SK-N-SH (cell line): ENCODE measurements around the gene PSPN. TPM values are rescaled to one million over a fixed set of nuclear protein-coding genes. Genes with fewer than 3 reads are reported as not detected.

Source experiments
- CTCF ChIA-PET: fragments of 300-600, 350-600 bp; formaldehyde crosslinking; extraction: SDS; loops from one replicate; lab custom pipeline; 2021; lab: Yijun Ruan, JAX
- POLR2A ChIA-PET: fragments of 350-600 bp; sonication (Branson Sonifier 250); formaldehyde crosslinking; extraction: SDS; loops from one replicate; lab custom pipeline; 2020; ENCODE audit warnings: antibody characterized with exemption, inconsistent platforms; lab: Yijun Ruan, JAX
- DNase-seq: peaks from one replicate; pipeline ENCODE4 v3.0.0; 2012
- H2AFZ ChIP-seq: fragments of 200-600 bp; sonication (generic); 2 replicates; pipeline ENCODE4 v1.8.1; 2016; ENCODE audit warnings: antibody characterized with exemption, mild to moderate bottlenecking, low read depth
- H3F3A ChIP-seq: fragments of 200-600 bp; sonication (generic); replicated peaks from 2 replicates; pipeline ENCODE3; 2016; ENCODE audit warnings: antibody characterized with exemption, mild to moderate bottlenecking; ENCODE audit not compliant: insufficient read depth
- H3K27ac ChIP-seq, 2 experiments: fragments of 200-500 bp in 1 of 2; fragments of 200-600 bp in 1 of 2; sonication (Bioruptor generic) in 1 of 2; sonication (generic), shearing (Covaris generic) in 1 of 2; 2 replicates each; pipeline versions ENCODE4 v1.5.1 to v1.6.1; 2014 to 2016; ENCODE audit warnings: low read depth in 2 of 2, inconsistent platforms in 1 of 2, low read length in 1 of 2, mild to moderate bottlenecking in 1 of 2, mixed read lengths in 1 of 2
- H3K27me3 ChIP-seq: fragments of 200-600 bp; sonication (generic), shearing (Covaris generic); 2 replicates; pipeline ENCODE4 v1.6.1; 2016; ENCODE audit warnings: mixed run types; ENCODE audit not compliant: insufficient read depth
- H3K36me3 ChIP-seq, 2 experiments: fragments of 200-500 bp in 1 of 2; fragments of 200-600 bp in 1 of 2; sonication (Bioruptor generic) in 1 of 2; sonication (generic) in 1 of 2; replicated peaks in 1 of 2; 2 replicates each; pipeline versions ENCODE3 to v1.5.1; 2014 to 2016; ENCODE audit warnings: low read length in 1 of 2, mild to moderate bottlenecking in 1 of 2; ENCODE audit not compliant: insufficient read depth in 2 of 2, control insufficient read depth in 1 of 2
- H3K4me1 ChIP-seq, 2 experiments: fragments of 200-500 bp in 1 of 2; fragments of 200-600 bp in 1 of 2; sonication (Bioruptor generic) in 1 of 2; sonication (generic), shearing (Covaris generic) in 1 of 2; 2 replicates each; pipeline versions ENCODE4 v1.5.1 to v1.6.1; 2014 to 2016; ENCODE audit warnings: low read depth in 1 of 2, low read length in 1 of 2, mixed run types in 1 of 2; ENCODE audit not compliant: insufficient read depth in 2 of 2, control insufficient read depth in 1 of 2
- H3K4me2 ChIP-seq: fragments of 200-600 bp; sonication (generic), shearing (Covaris generic); 2 replicates; pipeline ENCODE4 v1.6.1; 2017; ENCODE audit warnings: mixed run types
- H3K4me3 ChIP-seq, 2 experiments: fragments of 200-500 bp in 1 of 2; fragments of 200-600 bp in 1 of 2; sonication (Bioruptor generic) in 1 of 2; sonication (generic), shearing (Covaris generic) in 1 of 2; 2 replicates each; pipeline versions ENCODE4 v1.5.1 to v1.8.1; 2014 to 2016; ENCODE audit warnings: low read depth in 2 of 2, inconsistent platforms in 1 of 2, low read length in 1 of 2, mild to moderate bottlenecking in 1 of 2, mixed read lengths in 1 of 2, moderate library complexity in 1 of 2
- H3K79me2 ChIP-seq: fragments of 200-600 bp; sonication (generic); 2 replicates; pipeline ENCODE4 v1.8.1; 2017; ENCODE audit warnings: mild to moderate bottlenecking; ENCODE audit not compliant: insufficient read depth
- H3K9ac ChIP-seq: fragments of 200-600 bp; sonication (generic); 2 replicates; pipeline ENCODE4 v1.6.1; 2017; ENCODE audit warnings: mixed run types
- H3K9me2 ChIP-seq: fragments of 200-600 bp; sonication (generic); 2 replicates; pipeline ENCODE4 v1.6.1; 2017; ENCODE audit warnings: mixed run types
- H3K9me3 ChIP-seq: fragments of 200-600 bp; sonication (generic); 2 replicates; pipeline ENCODE4 v1.6.1; 2017; ENCODE audit warnings: mixed run types, mild to moderate bottlenecking, moderate library complexity
- H4K20me1 ChIP-seq: fragments of 200-600 bp; sonication (generic); 2 replicates; pipeline ENCODE4 v1.6.1; 2017; ENCODE audit warnings: mild to moderate bottlenecking, mixed run types; ENCODE audit not compliant: insufficient read depth
- ELF1 ChIP-seq: IDR thresholded peaks from 2 replicates; pipeline ENCODE4 v1.4.0; 2012
- EZH2phosphoT487 ChIP-seq: fragments of 200-600 bp; sonication (generic); IDR thresholded peaks from 2 replicates; pipeline ENCODE4 v1.6.1; 2017; ENCODE audit warnings: low read depth, mixed run types, mild to moderate bottlenecking, antibody characterized with exemption, moderate library complexity, borderline replicate concordance
- FOXM1 ChIP-seq: IDR thresholded peaks from 2 replicates; pipeline ENCODE4 v1.4.0; 2012; ENCODE audit warnings: low read depth, mild to moderate bottlenecking
- GABPA ChIP-seq: IDR thresholded peaks from 2 replicates; pipeline ENCODE4 v1.4.0; 2012; ENCODE audit warnings: low read depth, mild to moderate bottlenecking
- JUND ChIP-seq: IDR thresholded peaks from 2 replicates; pipeline ENCODE4 v1.4.0; 2012
- MEF2A ChIP-seq: IDR thresholded peaks from 2 replicates; pipeline ENCODE4 v1.4.0; 2012; ENCODE audit warnings: low read depth, borderline replicate concordance
- POLR2AphosphoS5 ChIP-seq: IDR thresholded peaks from 2 replicates; pipeline ENCODE4 v1.6.1; 2012; ENCODE audit warnings: low read depth, low read length
- RAD21 ChIP-seq: IDR thresholded peaks from 2 replicates; pipeline ENCODE4 v1.6.1; 2012; ENCODE audit warnings: mild to moderate bottlenecking, low read length
- RCOR1 ChIP-seq: fragments of 150-350 bp; IDR thresholded peaks from 2 replicates; pipeline ENCODE4 v1.6.1; 2017; ENCODE audit warnings: antibody characterized with exemption, low read length
- SMC3 ChIP-seq: IDR thresholded peaks from 2 replicates; pipeline ENCODE4 v1.6.1; 2012; ENCODE audit warnings: low read depth, low read length, improper control_type of control experiment
- WGBS: methylation state at CpG from one replicate; pipeline ENCODE4 v1.1.6; 2017; ENCODE audit warnings: low lambda C conversion rate; 5-methylcytosine and 5-hydroxymethylcytosine counted together
- polyA plus RNA-seq, 3 experiments: library from polyadenylated mRNA; depleted of rRNA; stranded (reverse); fragments of >200 nt; gene quantifications; 2 replicates each; pipeline ENCODE4 v1.2.3, GENCODE V29; 2012
- TF ChIP-seq, protein P1 (sequence below): fragments of 200-600 bp; sonication (generic); IDR thresholded peaks from 2 replicates; pipeline ENCODE4 v1.6.1; 2017; ENCODE audit warnings: antibody characterized with exemption, mild to moderate bottlenecking, moderate library complexity
- TF ChIP-seq, protein P2 (sequence below): fragments of 150-350 bp; IDR thresholded peaks from 2 replicates; pipeline ENCODE4 v1.6.1; 2016; ENCODE audit warnings: mild to moderate bottlenecking, low read depth, low read length

The PSPN gene
- polyA plus RNA-seq, 1 of the 3 experiments (the other 2 are of a cell fraction), result 0.59 TPM

DNA sequence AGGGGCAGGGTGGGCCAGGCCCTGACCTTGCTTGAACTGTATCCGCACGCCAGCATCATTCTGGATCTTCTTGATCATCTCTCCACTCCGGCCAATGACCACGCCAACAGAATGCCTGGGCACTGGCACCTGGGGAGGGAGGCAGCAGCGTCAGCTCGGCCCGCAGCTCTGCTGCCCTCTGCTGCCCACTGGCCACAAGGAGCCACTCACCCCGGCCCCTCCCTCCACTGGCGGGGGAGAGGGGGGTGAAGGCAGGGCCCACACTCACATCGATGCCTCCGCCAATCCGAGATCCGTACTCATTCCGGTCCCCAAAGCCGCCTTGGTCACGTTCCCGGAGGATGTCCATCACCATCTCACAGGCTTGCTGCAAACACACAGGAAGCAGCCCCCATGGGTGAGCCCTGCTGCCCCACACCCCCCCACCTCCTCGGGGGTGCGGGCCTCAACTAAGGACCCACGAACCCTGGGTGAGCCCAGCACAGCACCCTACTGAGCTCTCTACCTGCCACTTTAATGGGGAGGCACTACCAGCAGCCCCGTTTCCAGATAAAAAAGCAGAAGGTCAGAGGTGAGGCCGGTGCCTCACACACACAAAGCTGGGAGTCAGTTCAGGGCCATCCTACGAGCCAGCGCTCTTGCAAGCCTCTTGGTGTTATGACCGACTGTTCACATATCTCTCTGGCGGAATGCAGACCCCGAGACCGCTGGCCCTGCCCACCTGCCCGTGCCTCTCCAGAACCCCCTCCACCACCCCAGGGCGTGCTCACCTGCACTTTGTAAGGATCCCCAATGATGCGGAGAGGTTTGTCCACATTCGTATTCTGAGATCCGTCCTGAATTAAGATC is 42.2 kb upstream of the PSPN start:
- Histone ChIP-seq H3F3A (no peaks in the 10 kb centered on the region), H3K9ac (no peak overlapping the region), H2AFZ (no peak overlapping the region), H3K27ac (no peak overlapping the region), H4K20me1 (peaks cover 55% of the 10 kb centered on the region), H3K36me3 (peaks cover 27 to 84% of the 10 kb centered on the region in 2 experiments), H3K4me3 (no peak overlapping the region), H3K4me1 (peaks cover 1 to 4% of the 10 kb centered on the region in 2 experiments; a peak in 1 of 4 replicates), H3K4me2 (no peak overlapping the region), H3K9me2 (no peaks in the 10 kb centered on the region)
- POLR2A ChIA-PET, result no interaction called here
- 83% methylated on average over 14 of the region's 33 CpGs for WGBS
- DNase-seq, result peak; percentile 84
- TF ChIP-seq SMC3 (peak; percentile 43; the same call in 1 of the 2 replicates), FOXM1 (no peak), MEF2A (no peak), RAD21 (peak; percentile 50)
- TF ChIP-seq, protein P1, sequence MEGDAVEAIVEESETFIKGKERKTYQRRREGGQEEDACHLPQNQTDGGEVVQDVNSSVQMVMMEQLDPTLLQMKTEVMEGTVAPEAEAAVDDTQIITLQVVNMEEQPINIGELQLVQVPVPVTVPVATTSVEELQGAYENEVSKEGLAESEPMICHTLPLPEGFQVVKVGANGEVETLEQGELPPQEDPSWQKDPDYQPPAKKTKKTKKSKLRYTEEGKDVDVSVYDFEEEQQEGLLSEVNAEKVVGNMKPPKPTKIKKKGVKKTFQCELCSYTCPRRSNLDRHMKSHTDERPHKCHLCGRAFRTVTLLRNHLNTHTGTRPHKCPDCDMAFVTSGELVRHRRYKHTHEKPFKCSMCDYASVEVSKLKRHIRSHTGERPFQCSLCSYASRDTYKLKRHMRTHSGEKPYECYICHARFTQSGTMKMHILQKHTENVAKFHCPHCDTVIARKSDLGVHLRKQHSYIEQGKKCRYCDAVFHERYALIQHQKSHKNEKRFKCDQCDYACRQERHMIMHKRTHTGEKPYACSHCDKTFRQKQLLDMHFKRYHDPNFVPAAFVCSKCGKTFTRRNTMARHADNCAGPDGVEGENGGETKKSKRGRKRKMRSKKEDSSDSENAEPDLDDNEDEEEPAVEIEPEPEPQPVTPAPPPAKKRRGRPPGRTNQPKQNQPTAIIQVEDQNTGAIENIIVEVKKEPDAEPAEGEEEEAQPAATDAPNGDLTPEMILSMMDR, result peak; percentile 57
- TF ChIP-seq, all 33 proteins: peak for 3
- CTCF ChIA-PET, result interaction anchor here (0.6 to 1.5 kb wide), 2 partner anchors 25 to 98 kb away, joined by 3 read pairs; partner anchors contain the start of gene GTF2F1
- Histone ChIP-seq H3K27me3 (no peaks in the 10 kb centered on the region), H3K79me2 (peaks cover 49% of the 10 kb centered on the region), H3K9me3 (no peaks in the 10 kb centered on the region)

GRCh38 chr19:6416658-6417405 is 41.1 kb upstream of the PSPN start:
- ChIA-PET POLR2A (no interaction called here), CTCF (interaction anchor here (0.6 to 1.1 kb wide), 2 partner anchors 24 to 321 kb away, joined by 3 read pairs; partner anchors contain the start of gene GTF2F1)
- no peaks in the 10 kb centered on the region for H3K9me2 ChIP-seq
- H3K36me3 ChIP-seq, result peaks cover 27 to 77% of the 10 kb centered on the region in 2 experiments
- peaks cover 44% of the 10 kb centered on the region for H4K20me1 ChIP-seq
- no peaks in the 10 kb centered on the region; a peak in 1 of 4 replicates for H3K4me1 ChIP-seq
- 97% methylated on average over 23 of the region's 29 CpGs for WGBS
- no peak overlapping the region for H3K4me3 ChIP-seq
- H3K27ac ChIP-seq, result no peak overlapping the region; a peak in 1 of 4 replicates
- H3K27me3 ChIP-seq, result no peaks in the 10 kb centered on the region
- no peaks in the 10 kb centered on the region for H3F3A ChIP-seq
- no peak overlapping the region for H3K4me2 ChIP-seq
- H3K9ac ChIP-seq, result no peak overlapping the region
- no peak for TF ChIP-seq ELF1
- TF ChIP-seq EZH2phosphoT487, result no peak
- no peak for TF ChIP-seq JUND
- no peak for TF ChIP-seq MEF2A
- TF ChIP-seq, protein P1, result no peak
- TF ChIP-seq GABPA, result no peak
- TF ChIP-seq RCOR1, result no peak
- TF ChIP-seq, protein P2, sequence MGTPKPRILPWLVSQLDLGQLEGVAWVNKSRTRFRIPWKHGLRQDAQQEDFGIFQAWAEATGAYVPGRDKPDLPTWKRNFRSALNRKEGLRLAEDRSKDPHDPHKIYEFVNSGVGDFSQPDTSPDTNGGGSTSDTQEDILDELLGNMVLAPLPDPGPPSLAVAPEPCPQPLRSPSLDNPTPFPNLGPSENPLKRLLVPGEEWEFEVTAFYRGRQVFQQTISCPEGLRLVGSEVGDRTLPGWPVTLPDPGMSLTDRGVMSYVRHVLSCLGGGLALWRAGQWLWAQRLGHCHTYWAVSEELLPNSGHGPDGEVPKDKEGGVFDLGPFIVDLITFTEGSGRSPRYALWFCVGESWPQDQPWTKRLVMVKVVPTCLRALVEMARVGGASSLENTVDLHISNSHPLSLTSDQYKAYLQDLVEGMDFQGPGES, result no peak
- TF ChIP-seq POLR2AphosphoS5, result no peak
- H3K9me3 ChIP-seq, result no peaks in the 10 kb centered on the region
- H3K79me2 ChIP-seq, result peaks cover 38% of the 10 kb centered on the region
- DNase-seq, result peak; percentile 18
- no peak overlapping the region for H2AFZ ChIP-seq
